CD14-positive monocyte (primary cell): ENCODE data around the gene EXOC3L1. TPM values are rescaled to one million over a fixed set of nuclear protein-coding genes. Genes with fewer than 3 reads are reported as not detected.

ENCODE experiments used
- DNase-seq, 3 donors: peaks; one replicate each; pipeline ENCODE4 v3.0.0-alpha.2; 2011 to 2022
- H2AFZ ChIP-seq: 2 replicates; pipeline ENCODE4 v1.6.0; 2012; ENCODE audit warnings: mild to moderate bottlenecking, low read depth, low read length, inconsistent platforms; ENCODE audit not compliant: insufficient read depth, poor library complexity, severe bottlenecking
- H3K27ac ChIP-seq, 2 donors: 1 replicate in 1 of 2; 2 replicates in 1 of 2; pipeline ENCODE4 v1.5.1; 2012 to 2013; ENCODE audit warnings: low read length in 2 of 2, control low read depth in 1 of 2, inconsistent platforms in 1 of 2, low read depth in 1 of 2, mild to moderate bottlenecking in 1 of 2
- H3K27me3 ChIP-seq, 2 donors: one replicate each; pipeline versions ENCODE4 v1.6.0 to v1.6.1; 2011 to 2013; ENCODE audit warnings: low read length in 2 of 2; ENCODE audit not compliant: control insufficient read depth in 2 of 2, insufficient read depth in 2 of 2
- H3K36me3 ChIP-seq, 2 donors: replicated peaks in 1 of 2; 1 replicate in 1 of 2; 2 replicates in 1 of 2; pipeline versions ENCODE4 v1.5.1 to v1.6.1; 2012 to 2013; ENCODE audit warnings: low read length in 2 of 2, control low read depth in 1 of 2, inconsistent platforms in 1 of 2, mild to moderate bottlenecking in 1 of 2; ENCODE audit not compliant: insufficient read depth in 2 of 2, control insufficient read depth in 1 of 2
- H3K4me1 ChIP-seq, 2 donors: 1 replicate in 1 of 2; 2 replicates in 1 of 2; pipeline versions ENCODE4 v1.5.1 to v1.6.1; 2012 to 2013; ENCODE audit warnings: low read length in 2 of 2, control low read depth in 1 of 2, inconsistent platforms in 1 of 2, mild to moderate bottlenecking in 1 of 2, moderate library complexity in 1 of 2; ENCODE audit not compliant: insufficient read depth in 2 of 2, control insufficient read depth in 1 of 2
- H3K4me2 ChIP-seq: replicated peaks from 2 replicates; pipeline ENCODE3; 2012; ENCODE audit warnings: low read length, moderate library complexity, mild to moderate bottlenecking; ENCODE audit not compliant: poor library complexity, severe bottlenecking; ENCODE audit errors: extremely low read depth
- H3K4me3 ChIP-seq, 3 experiments: fragments of 200-600 bp in 1 of 3; sonication (generic) in 1 of 3; replicated peaks in 1 of 3; 1 replicate in 2 of 3; 2 replicates in 1 of 3; pipeline ENCODE4 v1.5.1; 2011 to 2013; ENCODE audit warnings: low read length in 3 of 3, mild to moderate bottlenecking in 3 of 3, control low read depth in 2 of 3, low read depth in 2 of 3, inconsistent platforms in 1 of 3, moderate library complexity in 1 of 3
- H3K79me2 ChIP-seq: 2 replicates; pipeline ENCODE4 v1.6.0; 2012; ENCODE audit warnings: mild to moderate bottlenecking, control low read depth, inconsistent platforms, low read length, moderate library complexity; ENCODE audit not compliant: insufficient read depth
- H3K9ac ChIP-seq: 2 replicates; pipeline ENCODE4 v1.6.0; 2017; ENCODE audit warnings: low read length, mild to moderate bottlenecking; ENCODE audit not compliant: insufficient read depth, poor library complexity, severe bottlenecking
- H3K9me3 ChIP-seq, 2 donors: replicated peaks in 1 of 2; 1 replicate in 1 of 2; 2 replicates in 1 of 2; pipeline versions ENCODE4 v1.5.1 to v1.6.1; 2012 to 2013; ENCODE audit warnings: low read length in 2 of 2, control low read depth in 1 of 2; ENCODE audit not compliant: control insufficient read depth in 1 of 2, insufficient read depth in 1 of 2
- H4K20me1 ChIP-seq: 2 replicates; pipeline ENCODE4 v1.6.0; 2012; ENCODE audit warnings: mild to moderate bottlenecking, low read length, control low read depth, moderate library complexity; ENCODE audit not compliant: insufficient read depth
- H3K27ac Mint-ChIP-seq, 7 donors: one replicate each; pipeline ENCODE4 v1.8.0; 2020; ENCODE audit warnings: mild to moderate bottlenecking in 7 of 7, mixed read lengths in 7 of 7, moderate library complexity in 6 of 7, inconsistent platforms in 2 of 7
- H3K27me3 Mint-ChIP-seq, 3 donors: one replicate each; pipeline ENCODE4 v1.8.0; 2021 to 2022; ENCODE audit warnings: low read depth in 3 of 3, mild to moderate bottlenecking in 3 of 3, mixed read lengths in 3 of 3, moderate library complexity in 3 of 3, inconsistent platforms in 1 of 3
- H3K36me3 Mint-ChIP-seq, 2 donors: one replicate each; pipeline ENCODE4 v1.8.0; 2020; ENCODE audit warnings: mixed read lengths in 2 of 2, inconsistent platforms in 1 of 2, mild to moderate bottlenecking in 1 of 2
- H3K4me1 Mint-ChIP-seq: one replicate; pipeline ENCODE4 v1.8.0; 2020; ENCODE audit warnings: mild to moderate bottlenecking, mixed read lengths
- H3K4me3 Mint-ChIP-seq, 2 donors: one replicate each; pipeline ENCODE4 v1.8.0; 2020; ENCODE audit warnings: mild to moderate bottlenecking in 2 of 2, mixed read lengths in 2 of 2, moderate library complexity in 1 of 2
- H3K9me3 Mint-ChIP-seq, 7 donors: one replicate each; pipeline ENCODE4 v1.8.0; 2020 to 2022; ENCODE audit warnings: mixed read lengths in 7 of 7, mild to moderate bottlenecking in 6 of 7, moderate library complexity in 6 of 7, inconsistent platforms in 2 of 7
- WGBS: methylation state at CpG from one replicate; pipeline ENCODE4 v1.1.5; 2013; ENCODE audit warnings: missing lambda C conversion rate; ENCODE audit not compliant: insufficient coverage; 5-methylcytosine and 5-hydroxymethylcytosine counted together
- intact Hi-C, 2 donors: fragments of 100-400 bp; cut with micrococcal nuclease; formaldehyde crosslinking; loops; one replicate each; pipeline versions ENCODE4 v1.15.0 to v1.15.1; 2023
- polyA plus RNA-seq, 3 donors: library from polyadenylated mRNA; depleted of rRNA in 1 of 3; unstranded in 2 of 3; stranded (reverse) in 1 of 3; fragments of 300-500 nt in 2 of 3; fragments of >200 nt in 1 of 3; fragmentation: Illumina TruSeq in 2 of 3; gene quantifications; 1 replicate in 2 of 3; 2 replicates in 1 of 3; pipeline ENCODE4 v1.2.3, GENCODE V29; 2012 to 2021
- TF ChIP-seq, protein P1 (sequence below): fragments of 200-600 bp; IDR thresholded peaks from one replicate; pipeline ENCODE4 v1.8.0; 2022; ENCODE audit warnings: antibody characterized with exemption, mild to moderate bottlenecking

The EXOC3L1 gene
- polyA plus RNA-seq, 3 donors: 2.8 to 3.7 (median 3.0) TPM

DNA sequence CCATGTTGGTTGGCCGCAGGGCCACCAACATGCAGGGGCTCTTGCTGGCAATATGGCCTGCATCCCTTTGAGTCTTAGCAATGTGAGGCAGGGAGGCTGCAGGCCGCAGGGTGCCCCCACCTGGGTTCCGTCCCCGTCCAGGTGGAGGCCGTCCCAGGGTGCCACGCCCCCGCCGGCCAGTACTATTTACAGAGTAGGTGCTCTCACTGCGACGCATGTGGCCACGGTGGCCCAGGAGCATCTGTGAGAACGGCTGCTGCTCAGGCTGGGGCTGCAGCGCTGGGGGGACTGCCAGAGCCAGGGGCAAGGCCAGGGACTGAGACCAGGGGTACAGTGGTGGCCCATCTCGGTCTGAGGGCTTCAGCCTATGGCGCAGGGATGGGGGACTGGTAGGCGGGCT, 9.8 kb downstream of the EXOC3L1 start:
- Histone ChIP-seq H4K20me1 (peaks cover 26% of the 10 kb centered on the region), H3K27me3 (peaks cover 6 to 41% of the 10 kb centered on the region in 2 donors), H3K27ac (no peak overlapping the region), H3K4me3 (no peak overlapping the region), H3K4me2 (no peak overlapping the region), H3K9ac (no peak overlapping the region), H3K36me3 (no peaks in the 10 kb centered on the region), H3K79me2 (peaks cover 8% of the 10 kb centered on the region), H2AFZ (no peak overlapping the region), H3K9me3 (no peaks in the 10 kb centered on the region), H3K4me1 (peaks cover 42 to 53% of the 10 kb centered on the region in 2 donors)
- H3K27ac Mint-ChIP-seq: no peak overlapping the region
- H3K4me1 Mint-ChIP-seq: peaks cover 16% of the 10 kb centered on the region
- intact Hi-C loops: no loop called here
- 94% methylated on average over 14 of the region's 16 CpGs for WGBS
- H3K36me3 Mint-ChIP-seq: peaks cover 27 to 28% of the 10 kb centered on the region in 2 donors
- H3K27me3 Mint-ChIP-seq: peaks cover 32 to 58% (median 42%) of the 10 kb centered on the region in 3 donors
- DNase-seq: no peak
- peaks cover 0 to 21% (median 5%) of the 10 kb centered on the region in 7 donors for H3K9me3 Mint-ChIP-seq
- TF ChIP-seq, protein P1, sequence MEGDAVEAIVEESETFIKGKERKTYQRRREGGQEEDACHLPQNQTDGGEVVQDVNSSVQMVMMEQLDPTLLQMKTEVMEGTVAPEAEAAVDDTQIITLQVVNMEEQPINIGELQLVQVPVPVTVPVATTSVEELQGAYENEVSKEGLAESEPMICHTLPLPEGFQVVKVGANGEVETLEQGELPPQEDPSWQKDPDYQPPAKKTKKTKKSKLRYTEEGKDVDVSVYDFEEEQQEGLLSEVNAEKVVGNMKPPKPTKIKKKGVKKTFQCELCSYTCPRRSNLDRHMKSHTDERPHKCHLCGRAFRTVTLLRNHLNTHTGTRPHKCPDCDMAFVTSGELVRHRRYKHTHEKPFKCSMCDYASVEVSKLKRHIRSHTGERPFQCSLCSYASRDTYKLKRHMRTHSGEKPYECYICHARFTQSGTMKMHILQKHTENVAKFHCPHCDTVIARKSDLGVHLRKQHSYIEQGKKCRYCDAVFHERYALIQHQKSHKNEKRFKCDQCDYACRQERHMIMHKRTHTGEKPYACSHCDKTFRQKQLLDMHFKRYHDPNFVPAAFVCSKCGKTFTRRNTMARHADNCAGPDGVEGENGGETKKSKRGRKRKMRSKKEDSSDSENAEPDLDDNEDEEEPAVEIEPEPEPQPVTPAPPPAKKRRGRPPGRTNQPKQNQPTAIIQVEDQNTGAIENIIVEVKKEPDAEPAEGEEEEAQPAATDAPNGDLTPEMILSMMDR: no peak
- H3K4me3 Mint-ChIP-seq: no peak overlapping the region

DNA sequence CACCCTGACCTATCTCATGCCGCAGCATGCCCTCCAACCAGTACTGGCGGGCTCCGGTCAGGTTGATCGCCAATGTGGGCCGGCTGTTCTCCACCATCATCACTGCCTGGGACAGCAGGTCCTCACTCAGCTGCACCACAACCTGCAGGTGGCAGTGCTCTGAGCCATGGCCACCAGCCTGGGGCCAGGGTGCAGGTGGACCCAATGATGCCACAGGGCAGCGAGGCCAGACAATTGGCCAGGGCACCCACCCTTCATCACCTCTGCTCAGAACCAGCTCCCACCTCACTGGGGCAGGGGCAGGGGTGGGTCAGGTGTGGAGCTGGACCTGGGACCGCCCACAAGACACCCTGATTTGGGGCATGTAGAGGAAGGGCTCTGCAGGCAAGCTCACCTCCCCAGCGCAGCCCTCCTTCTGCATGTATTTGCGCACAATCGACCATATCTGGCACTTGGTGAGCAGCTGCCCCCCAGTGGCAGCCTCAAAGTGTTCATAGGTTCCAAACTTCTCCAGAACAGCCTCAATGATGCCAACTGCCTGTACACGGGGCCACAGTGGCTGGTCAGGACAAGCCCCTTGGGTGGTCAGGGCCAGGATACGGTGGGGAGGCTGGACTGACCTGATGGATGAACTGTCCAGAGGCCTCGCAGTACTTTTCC, 10.4 kb downstream of the EXOC3L1 start:
- Mint-ChIP-seq H3K4me1 (peaks cover 15% of the 10 kb centered on the region), H3K27ac (no peak overlapping the region), H3K4me3 (peak overlapping the region in 1 of 2 donors; percentile 91), H3K9me3 (peaks cover 0 to 19% (median 3%) of the 10 kb centered on the region in 7 donors), H3K27me3 (peaks cover 36 to 58% (median 42%) of the 10 kb centered on the region in 3 donors), H3K36me3 (peaks cover 28 to 29% of the 10 kb centered on the region in 2 donors)
- Histone ChIP-seq H3K9ac (no peak overlapping the region), H3K27me3 (peaks cover 12 to 41% of the 10 kb centered on the region in 2 donors), H3K36me3 (no peaks in the 10 kb centered on the region), H3K79me2 (peaks cover 8% of the 10 kb centered on the region), H3K4me1 (peaks cover 42 to 53% of the 10 kb centered on the region in 2 donors), H3K9me3 (no peaks in the 10 kb centered on the region), H3K27ac (no peak overlapping the region), H4K20me1 (peaks cover 32% of the 10 kb centered on the region), H3K4me3 (no peak overlapping the region), H2AFZ (no peak overlapping the region), H3K4me2 (no peak overlapping the region)
- intact Hi-C loops: no loop called here
- 92% methylated on average over 12 of the region's 13 CpGs for WGBS
- TF ChIP-seq, protein P1: no peak
- no peak for DNase-seq
